Epithelial cell of proximal tubule (primary cell): ENCODE data around the gene NTM. TPM values are rescaled to one million over a fixed set of nuclear protein-coding genes. Genes with fewer than 3 reads are reported as not detected.
"Not testable (repeated sequence)": the region's sequence is repeated elsewhere in the genome, so short reads cannot be mapped to it uniquely, and the experiment has no call there.

Experiments
- DNase-seq: peaks from one replicate; pipeline ENCODE4 v3.0.0-alpha.2; 2011; ENCODE audit warnings: low read depth
- H3K4me3 ChIP-seq: 2 replicates; pipeline ENCODE4 v1.5.1; 2011; ENCODE audit warnings: low read depth, mild to moderate bottlenecking, low read length
- CTCF ChIP-seq: conservative IDR thresholded peaks from 2 replicates; pipeline ENCODE4 v1.5.1; 2012; ENCODE audit warnings: low read depth, mild to moderate bottlenecking, low read length
- total RNA-seq: library from RNA; depleted of rRNA; stranded (reverse); fragments of >200 nt; gene quantifications from 2 replicates; pipeline ENCODE4 v1.2.3, GENCODE V29; 2015

Gene NTM
- total RNA-seq, 1 donor from 2014 or later: 5.3 TPM

GRCh38 chr11:131421066-131421855 lies 50.8 kb downstream of the NTM start:
- no peak for DNase-seq
- TF ChIP-seq CTCF: no peak
- H3K4me3 ChIP-seq: no peak overlapping the region

- no peak overlapping the region for H3K4me3 ChIP-seq
- no peak for DNase-seq
- TF ChIP-seq CTCF: no peak
Observed at GRCh38 chr11:131422029-131422428, 51.6 kb downstream of the NTM start.

GRCh38 chr11:131422496-131422895 lies 52.1 kb downstream of the NTM start:
- no peak overlapping the region for H3K4me3 ChIP-seq
- DNase-seq: no peak
- TF ChIP-seq CTCF: no peak

- TF ChIP-seq CTCF: no peak
- no peak overlapping the region for H3K4me3 ChIP-seq
- no peak for DNase-seq
Observed at GRCh38 chr11:131423688-131424087, 53.3 kb downstream of the NTM start.

GRCh38 chr11:131424257-131424876 lies 54.0 kb downstream of the NTM start:
- not testable (repeated sequence) for DNase-seq

GRCh38 chr11:131425285-131425684 lies 54.9 kb downstream of the NTM start:
- no peak for DNase-seq
- TF ChIP-seq CTCF: no peak
- no peak overlapping the region for H3K4me3 ChIP-seq

More at GRCh38 chr11:131424257-131424876, 54.0 kb downstream of the NTM start:
- not testable (repeated sequence) for H3K4me3 ChIP-seq

- no peak for DNase-seq
- no peak for TF ChIP-seq CTCF
- no peak overlapping the region for H3K4me3 ChIP-seq
Observed at GRCh38 chr11:131428853-131429252, 58.4 kb downstream of the NTM start.
